Nephron (organoid): Measurements from ENCODE around the gene TTC34.

Source experiments
- H3K27ac Mint-ChIP-seq, 3 experiments: 2 replicates each; pipeline ENCODE4 v1.8.0; 2020; ENCODE audit warnings: mixed read lengths in 3 of 3, mild to moderate bottlenecking in 2 of 3, moderate library complexity in 1 of 3
- H3K27me3 Mint-ChIP-seq: 2 replicates; pipeline ENCODE4 v1.8.0; 2021; ENCODE audit warnings: low read depth, mild to moderate bottlenecking, moderate library complexity, mixed read lengths
- H3K36me3 Mint-ChIP-seq: 2 replicates; pipeline ENCODE4 v1.8.0; 2020; ENCODE audit warnings: low read depth, mixed read lengths
- H3K4me1 Mint-ChIP-seq: 2 replicates; pipeline ENCODE4 v1.8.0; 2020; ENCODE audit warnings: mixed read lengths
- H3K4me3 Mint-ChIP-seq, 3 experiments: 2 replicates each; pipeline ENCODE4 v1.8.0; 2020; ENCODE audit warnings: mild to moderate bottlenecking in 3 of 3, mixed read lengths in 3 of 3, moderate library complexity in 2 of 3
- H3K9me3 Mint-ChIP-seq: 2 replicates; pipeline ENCODE4 v1.8.0; 2020; ENCODE audit warnings: mixed read lengths
- TF ChIP-seq, protein P1 (sequence below), 3 experiments: fragments of 200-600 bp; sonication (generic); IDR thresholded peaks; one replicate each; pipeline ENCODE4 v1.5.0; 2021; ENCODE audit warnings: antibody characterized with exemption in 3 of 3; ENCODE audit not compliant: unreplicated experiment in 3 of 3

TTC34 gene

DNA sequence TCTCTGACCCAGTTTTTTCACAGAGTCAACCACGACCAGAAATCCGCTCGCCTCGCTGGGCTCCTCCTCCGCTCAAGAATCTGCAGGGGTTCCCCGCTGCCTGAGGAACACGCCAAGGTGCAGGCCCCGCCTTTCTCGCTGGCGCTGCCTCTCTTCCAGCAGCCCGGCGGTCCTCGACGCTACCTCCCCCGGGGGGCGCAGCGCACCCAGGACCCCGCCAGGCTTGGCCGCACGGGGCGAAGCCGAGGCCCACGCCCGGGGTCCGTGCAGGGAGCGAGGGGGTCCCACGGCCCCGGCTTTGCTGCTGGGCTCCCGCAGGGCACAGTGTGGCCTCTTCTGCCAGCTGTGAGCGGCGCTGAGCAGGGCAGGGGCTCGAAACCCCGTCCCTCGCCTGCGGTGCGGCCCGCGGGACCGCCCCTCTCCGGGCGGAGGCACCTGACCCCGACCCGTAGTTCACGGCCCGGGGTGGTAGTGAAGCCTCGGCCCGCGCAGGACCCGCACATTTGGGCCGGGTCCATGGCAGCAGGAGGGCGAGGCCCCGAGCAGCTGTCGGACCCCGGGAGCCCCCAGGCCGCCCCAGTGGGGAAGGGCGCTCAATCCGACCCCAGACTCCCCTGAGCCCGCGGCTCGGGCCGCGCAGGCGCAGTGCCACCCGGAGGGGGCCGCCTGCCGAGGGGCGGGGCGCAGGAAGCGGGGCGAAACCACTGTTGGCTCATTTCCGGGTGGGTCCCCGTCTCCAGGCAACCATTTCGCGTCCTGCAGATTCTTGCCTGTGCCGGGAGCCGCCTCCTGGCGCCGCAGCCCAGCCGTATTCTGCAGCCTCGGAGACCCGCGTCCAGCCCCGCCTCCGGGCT, 158.7 kb downstream of the TTC34 start:
- H3K27me3 Mint-ChIP-seq = peaks cover 12% of the 10 kb centered on the region
- TF ChIP-seq, protein P1, sequence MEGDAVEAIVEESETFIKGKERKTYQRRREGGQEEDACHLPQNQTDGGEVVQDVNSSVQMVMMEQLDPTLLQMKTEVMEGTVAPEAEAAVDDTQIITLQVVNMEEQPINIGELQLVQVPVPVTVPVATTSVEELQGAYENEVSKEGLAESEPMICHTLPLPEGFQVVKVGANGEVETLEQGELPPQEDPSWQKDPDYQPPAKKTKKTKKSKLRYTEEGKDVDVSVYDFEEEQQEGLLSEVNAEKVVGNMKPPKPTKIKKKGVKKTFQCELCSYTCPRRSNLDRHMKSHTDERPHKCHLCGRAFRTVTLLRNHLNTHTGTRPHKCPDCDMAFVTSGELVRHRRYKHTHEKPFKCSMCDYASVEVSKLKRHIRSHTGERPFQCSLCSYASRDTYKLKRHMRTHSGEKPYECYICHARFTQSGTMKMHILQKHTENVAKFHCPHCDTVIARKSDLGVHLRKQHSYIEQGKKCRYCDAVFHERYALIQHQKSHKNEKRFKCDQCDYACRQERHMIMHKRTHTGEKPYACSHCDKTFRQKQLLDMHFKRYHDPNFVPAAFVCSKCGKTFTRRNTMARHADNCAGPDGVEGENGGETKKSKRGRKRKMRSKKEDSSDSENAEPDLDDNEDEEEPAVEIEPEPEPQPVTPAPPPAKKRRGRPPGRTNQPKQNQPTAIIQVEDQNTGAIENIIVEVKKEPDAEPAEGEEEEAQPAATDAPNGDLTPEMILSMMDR (IDR thresholded peaks at IDR 0.05; ENCODE audit: unreplicated experiment in 3 of 3) = no peak
- H3K4me1 Mint-ChIP-seq = peaks cover 5% of the 10 kb centered on the region
- peaks cover 2% of the 10 kb centered on the region for H3K36me3 Mint-ChIP-seq
- H3K27ac Mint-ChIP-seq = peak overlapping the region in 2 of 3 experiments; percentile 55 to 76
- peak overlapping the region; percentile 89 to 91 (median 89) for H3K4me3 Mint-ChIP-seq
- peaks cover 13% of the 10 kb centered on the region for H3K9me3 Mint-ChIP-seq

DNA sequence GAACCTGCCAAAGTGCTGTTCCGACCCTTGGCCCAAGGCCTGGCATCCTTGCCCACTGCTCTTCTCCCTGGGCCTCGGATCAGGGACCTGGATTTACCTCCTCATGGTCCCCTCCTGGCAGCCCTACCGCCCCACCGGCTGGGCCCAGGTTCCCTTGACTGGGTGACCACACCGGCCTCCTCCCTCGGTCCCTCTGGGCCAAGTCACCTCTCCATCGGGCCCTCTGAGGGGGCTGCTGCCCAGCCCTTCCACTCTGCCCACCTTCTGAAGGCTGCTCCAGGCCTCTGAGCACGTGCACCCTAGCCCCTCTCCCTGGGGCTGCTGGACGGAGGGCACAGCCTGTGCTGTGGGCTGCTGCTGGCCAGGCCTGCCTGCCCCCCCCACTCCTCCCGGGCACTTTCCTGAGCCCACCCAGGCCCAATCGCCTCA, 159.3 kb downstream of the TTC34 start:
- H3K9me3 Mint-ChIP-seq = peaks cover 14% of the 10 kb centered on the region
- peaks cover 17% of the 10 kb centered on the region for H3K27me3 Mint-ChIP-seq
- H3K36me3 Mint-ChIP-seq = no peaks in the 10 kb centered on the region
- H3K4me1 Mint-ChIP-seq = peaks cover 5% of the 10 kb centered on the region
- peak overlapping the region; percentile 89 to 91 (median 89) for H3K4me3 Mint-ChIP-seq
- TF ChIP-seq, protein P1 (IDR thresholded peaks at IDR 0.05; ENCODE audit: unreplicated experiment in 3 of 3) = no peak
- H3K27ac Mint-ChIP-seq = peak overlapping the region in 2 of 3 experiments; percentile 55 to 76

DNA sequence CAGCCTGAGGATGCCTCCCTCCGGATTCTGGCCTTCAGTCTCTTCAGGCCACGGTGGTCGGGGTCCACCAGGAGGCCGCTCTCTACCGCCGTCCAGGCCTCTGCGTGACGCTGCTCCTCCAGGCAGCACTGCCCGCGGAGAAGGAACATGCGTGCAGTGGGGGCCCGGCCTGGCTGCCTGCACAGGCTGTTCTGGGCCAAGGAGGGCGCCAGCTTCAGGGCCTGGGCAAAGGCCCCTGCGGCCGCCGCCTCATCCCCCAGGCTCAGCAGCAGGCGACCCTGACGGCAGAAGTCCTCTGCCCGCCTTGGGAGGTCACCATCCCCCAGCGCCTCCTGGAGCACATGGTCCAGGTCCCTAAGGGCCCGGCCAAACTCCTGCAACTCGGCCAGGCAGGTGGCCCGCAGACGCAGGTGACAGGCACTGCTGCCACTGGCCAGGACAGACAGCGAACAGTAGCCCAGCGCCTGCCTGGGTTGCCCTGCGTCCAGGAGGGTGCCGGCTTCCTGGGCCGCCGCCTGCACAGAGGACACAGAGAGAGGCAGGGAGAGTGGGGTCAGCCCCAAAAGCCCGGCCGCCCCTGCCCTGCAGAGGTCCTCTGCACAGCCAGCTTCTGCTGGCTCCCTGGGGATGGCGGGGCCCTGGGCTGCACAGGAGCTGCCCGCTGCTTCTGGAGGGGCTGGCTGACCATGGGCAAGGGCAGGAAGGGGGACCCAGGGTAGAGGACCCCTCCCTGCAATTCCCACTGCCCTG, 159.9 kb downstream of the TTC34 start:
- Mint-ChIP-seq H3K4me1 (peaks cover 5% of the 10 kb centered on the region), H3K27me3 (peaks cover 23% of the 10 kb centered on the region), H3K27ac (no peak overlapping the region), H3K4me3 (peak overlapping the region in 2 of 3 experiments; percentile 42 to 89), H3K36me3 (no peaks in the 10 kb centered on the region), H3K9me3 (peaks cover 9% of the 10 kb centered on the region)
- TF ChIP-seq, protein P1 (IDR thresholded peaks at IDR 0.05; ENCODE audit: unreplicated experiment in 3 of 3) = no peak

- TF ChIP-seq, protein P1 (IDR thresholded peaks at IDR 0.05; ENCODE audit: unreplicated experiment in 3 of 3) = no peak
- peaks cover 28% of the 10 kb centered on the region for H3K27me3 Mint-ChIP-seq
- peaks cover 8% of the 10 kb centered on the region for H3K9me3 Mint-ChIP-seq
- peaks cover 5% of the 10 kb centered on the region for H3K4me1 Mint-ChIP-seq
- no peaks in the 10 kb centered on the region for H3K36me3 Mint-ChIP-seq
- H3K4me3 Mint-ChIP-seq = peak overlapping the region in 2 of 3 experiments; percentile 28 to 35
- H3K27ac Mint-ChIP-seq = no peak overlapping the region
Measured at GRCh38 chr1:2640626-2641025, 160.9 kb downstream of the TTC34 start.

DNA sequence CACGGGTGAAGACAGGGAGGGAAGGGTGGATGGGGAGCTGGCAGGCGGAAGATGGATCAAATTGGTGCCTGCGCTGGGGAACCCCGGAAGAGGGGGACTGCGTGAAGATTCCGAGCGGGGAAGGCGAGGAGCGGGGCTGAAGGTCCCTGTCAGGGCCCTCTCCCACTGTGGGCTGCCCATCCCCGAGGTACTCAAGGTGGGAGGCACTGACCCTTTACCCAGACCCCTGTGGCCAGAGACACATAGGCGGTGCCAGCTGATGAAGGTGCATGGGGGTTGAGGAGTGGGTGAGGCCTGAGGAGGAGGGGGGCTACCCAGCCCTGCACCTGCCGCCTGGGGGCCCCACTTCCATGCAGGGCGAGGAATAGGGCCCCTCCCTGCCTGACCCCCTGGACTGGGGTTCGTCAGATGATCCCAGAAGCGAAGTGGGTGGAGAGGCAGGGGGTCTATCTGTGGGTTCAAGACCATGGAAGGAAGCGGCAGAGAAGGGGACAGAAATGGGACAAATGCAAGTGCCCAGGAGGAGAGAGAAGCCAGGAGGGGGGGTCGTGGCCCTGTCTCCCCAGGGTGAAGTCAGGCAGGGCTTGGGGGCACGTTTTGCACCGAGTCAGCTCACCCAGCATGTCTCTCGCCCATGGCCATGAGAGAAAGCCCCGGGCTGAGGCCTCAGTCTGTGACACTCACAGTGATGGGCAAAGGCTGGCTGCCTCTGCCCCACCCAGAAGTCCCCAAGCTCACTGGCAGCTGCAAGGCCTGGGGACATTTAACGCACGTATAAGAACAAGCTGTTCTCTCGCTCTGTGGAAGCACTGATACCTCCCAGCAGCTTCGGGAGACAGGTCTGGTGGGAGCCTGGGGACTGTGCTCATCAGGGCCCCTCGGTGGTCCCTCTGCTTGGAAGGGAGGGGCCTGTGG, 161.6 kb downstream of the TTC34 start:
- H3K9me3 Mint-ChIP-seq = peaks cover 6% of the 10 kb centered on the region
- peaks cover 28% of the 10 kb centered on the region for H3K27me3 Mint-ChIP-seq
- H3K4me3 Mint-ChIP-seq = peak overlapping the region; percentile 46 to 61 (median 51)
- no peak overlapping the region for H3K27ac Mint-ChIP-seq
- no peaks in the 10 kb centered on the region for H3K36me3 Mint-ChIP-seq
- H3K4me1 Mint-ChIP-seq = peaks cover 5% of the 10 kb centered on the region
- TF ChIP-seq, protein P1 (IDR thresholded peaks at IDR 0.05; ENCODE audit: unreplicated experiment in 3 of 3) = no peak
